Brain microvascular endothelial cell (primary cell): ENCODE data around the gene CTBP2.

ENCODE experiments used
- DNase-seq: peaks from one replicate; pipeline ENCODE4 v3.0.0-alpha.2; 2020
- H3K27ac ChIP-seq: fragments of 250-450 bp; sonication (Bioruptor Pico); 2 replicates; pipeline ENCODE4 v1.5.1; 2020; ENCODE audit warnings: mild to moderate bottlenecking, moderate library complexity
- H3K27me3 ChIP-seq: fragments of 250-450 bp; sonication (Bioruptor Pico); replicated peaks from 2 replicates; pipeline ENCODE4 v1.5.1; 2020; ENCODE audit warnings: mild to moderate bottlenecking
- H3K36me3 ChIP-seq: fragments of 250-450 bp; sonication (Bioruptor Pico); replicated peaks from 2 replicates; pipeline ENCODE4 v1.5.1; 2020; ENCODE audit warnings: mild to moderate bottlenecking
- H3K4me3 ChIP-seq: 2 replicates; pipeline ENCODE4 v1.5.1; 2011; ENCODE audit warnings: low read depth, mild to moderate bottlenecking, control low read depth, low read length, moderate library complexity
- CTCF ChIP-seq: IDR thresholded peaks from 2 replicates; pipeline ENCODE4 v1.5.1; 2011; ENCODE audit warnings: low read depth, mild to moderate bottlenecking, moderate library complexity, low read length, control low read depth, inconsistent platforms; ENCODE audit errors: missing control alignments
- in situ Hi-C: cut with HindIII; loops from 2 replicates; pipeline ENCODE4 v1.10.0; 2017; ENCODE audit warnings: low sequenced_read_pairs, low pct_ligation_motif_present

CTBP2 gene

GRCh38 chr10:125022671-125023070 is 137.7 kb downstream of the CTBP2 start:
- in situ Hi-C loops = no loop called here
- no peaks in the 10 kb centered on the region for H3K36me3 ChIP-seq
- no peak overlapping the region for H3K27ac ChIP-seq
- DNase-seq = no peak
- H3K4me3 ChIP-seq = no peak overlapping the region
- H3K27me3 ChIP-seq = no peaks in the 10 kb centered on the region
- TF ChIP-seq CTCF = no peak

DNA sequence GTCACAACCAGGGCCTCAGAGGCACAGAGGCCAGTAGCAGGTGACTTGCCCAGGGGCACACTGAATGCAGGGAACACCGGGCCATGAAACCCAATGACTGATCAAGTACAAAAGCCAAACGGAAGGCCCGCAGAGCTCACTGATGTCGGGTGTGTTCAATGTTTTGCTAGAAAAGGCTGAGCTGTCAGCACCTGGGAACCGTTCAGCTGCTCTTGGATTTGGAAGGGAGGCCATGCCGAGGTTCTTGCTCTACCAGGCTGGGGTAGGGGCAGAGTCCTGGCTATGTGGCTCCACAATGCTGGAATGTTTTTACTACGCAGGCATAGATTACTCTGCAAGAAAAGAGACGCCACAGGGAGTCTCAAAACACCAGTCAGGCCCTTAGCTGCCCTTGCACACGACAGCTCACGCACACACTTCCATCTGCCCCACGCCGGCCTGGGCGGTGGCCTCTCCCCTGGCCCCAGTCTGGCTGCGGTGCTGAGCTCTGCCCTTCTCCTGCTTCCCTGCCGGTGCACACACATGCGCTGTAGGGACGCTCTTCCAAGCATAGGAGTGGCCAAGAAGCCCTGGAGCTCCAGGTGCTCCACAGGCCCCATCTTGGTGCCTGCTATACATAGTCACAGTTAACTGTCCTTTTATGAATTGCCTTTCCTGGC is 138.5 kb downstream of the CTBP2 start:
- H3K36me3 ChIP-seq = no peaks in the 10 kb centered on the region
- TF ChIP-seq CTCF = no peak
- in situ Hi-C loops = no loop called here
- H3K4me3 ChIP-seq = no peak overlapping the region
- no peaks in the 10 kb centered on the region for H3K27me3 ChIP-seq
- no peak for DNase-seq
- no peak overlapping the region for H3K27ac ChIP-seq

- TF ChIP-seq CTCF = no peak
Measured at GRCh38 chr10:125020871-125021270, 139.5 kb downstream of the CTBP2 start.

DNA sequence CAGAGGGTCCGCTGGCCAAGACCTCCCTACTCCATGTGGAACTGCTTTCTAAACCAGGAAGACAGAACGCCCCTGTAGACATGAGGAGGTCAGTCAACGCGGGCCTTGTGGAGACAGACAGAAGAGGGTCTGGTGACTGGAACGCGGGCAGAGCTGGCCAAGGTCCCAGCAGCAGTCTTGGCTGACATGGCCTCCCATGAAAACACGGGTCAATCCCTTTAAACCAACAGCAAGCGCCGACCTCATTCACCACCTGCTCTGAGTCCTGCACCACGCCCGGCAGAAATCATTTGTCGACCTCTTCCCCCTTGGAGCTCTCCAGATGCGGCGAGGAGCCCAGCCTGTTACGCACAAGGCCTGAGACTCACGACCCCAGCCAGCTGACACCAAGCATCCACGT is 140.0 kb downstream of the CTBP2 start:
- no peak for DNase-seq
- H3K27me3 ChIP-seq = no peaks in the 10 kb centered on the region
- no peak for TF ChIP-seq CTCF
- in situ Hi-C loops = no loop called here
- no peak overlapping the region for H3K27ac ChIP-seq
- H3K36me3 ChIP-seq = no peaks in the 10 kb centered on the region
- H3K4me3 ChIP-seq = no peak overlapping the region

More at GRCh38 chr10:125020871-125021270, 139.5 kb downstream of the CTBP2 start:
- Histone ChIP-seq H3K27ac (no peak overlapping the region), H3K4me3 (no peak overlapping the region), H3K36me3 (no peaks in the 10 kb centered on the region), H3K27me3 (no peaks in the 10 kb centered on the region)
- DNase-seq = no peak
- in situ Hi-C loops = no loop called here

GRCh38 chr10:125018576-125019143 is 141.7 kb downstream of the CTBP2 start:
- in situ Hi-C loops = no loop called here
- no peak overlapping the region for H3K4me3 ChIP-seq
- no peak overlapping the region for H3K27ac ChIP-seq
- TF ChIP-seq CTCF = no peak
- H3K36me3 ChIP-seq = no peaks in the 10 kb centered on the region
- no peaks in the 10 kb centered on the region for H3K27me3 ChIP-seq
- DNase-seq = no peak
